CD4-positive, alpha-beta memory T cell (primary cell): Measurements from ENCODE around the gene SCAF11. TPM values are rescaled to one million over a fixed set of nuclear protein-coding genes. Genes with fewer than 3 reads are reported as not detected.

ENCODE experiments used
- CTCF ChIA-PET: fragments of 350-600 bp; sonication (Branson Sonifier 250); formaldehyde crosslinking; loops from one replicate; lab custom pipeline; 2021; ENCODE audit warnings: inconsistent platforms; ENCODE audit not compliant: partially characterized antibody; lab: Charles Lee
- POLR2A ChIA-PET: fragments of 350-600 bp; sonication (Branson Sonifier 250); formaldehyde crosslinking; loops from one replicate; lab custom pipeline; 2021; ENCODE audit not compliant: partially characterized antibody; lab: Charles Lee
- DNase-seq, 5 donors: peaks; one replicate each; pipeline versions ENCODE4 v3.0.0 to v3.0.0-alpha.2; 2020 to 2022; ENCODE audit warnings: mixed read lengths in 1 of 5
- H3K27ac ChIP-seq: one replicate; pipeline ENCODE4 v1.7.0; 2013; ENCODE audit warnings: low read depth, low read length
- H3K27me3 ChIP-seq: 2 replicates; pipeline ENCODE4 v1.7.0; 2013; ENCODE audit warnings: mild to moderate bottlenecking, low read length, moderate library complexity; ENCODE audit not compliant: insufficient read depth
- H3K36me3 ChIP-seq: 2 replicates; pipeline ENCODE4 v1.7.0; 2013; ENCODE audit warnings: mild to moderate bottlenecking, low read length, moderate library complexity; ENCODE audit not compliant: insufficient read depth
- H3K4me1 ChIP-seq: 2 replicates; pipeline ENCODE4 v1.7.0; 2013; ENCODE audit warnings: mild to moderate bottlenecking, low read length, moderate library complexity; ENCODE audit not compliant: insufficient read depth
- H3K4me3 ChIP-seq, 2 donors: one replicate each; pipeline ENCODE4 v1.7.0; 2013; ENCODE audit warnings: low read length in 2 of 2, mild to moderate bottlenecking in 1 of 2
- H3K9me3 ChIP-seq, 2 donors: one replicate each; pipeline ENCODE4 v1.7.0; 2013; ENCODE audit warnings: low read length in 2 of 2, control low read depth in 1 of 2; ENCODE audit not compliant: control insufficient read depth in 1 of 2
- H3K27ac Mint-ChIP-seq, 7 donors: one replicate each; pipeline ENCODE4 v1.8.0; 2020 to 2021; ENCODE audit warnings: mixed read lengths in 7 of 7, mild to moderate bottlenecking in 6 of 7, inconsistent platforms in 3 of 7, moderate library complexity in 3 of 7
- H3K27me3 Mint-ChIP-seq, 2 donors: one replicate each; pipeline ENCODE4 v1.8.0; 2020 to 2021; ENCODE audit warnings: mixed read lengths in 2 of 2
- H3K36me3 Mint-ChIP-seq, 2 donors: one replicate each; pipeline ENCODE4 v1.8.0; 2020 to 2021; ENCODE audit warnings: mixed read lengths in 2 of 2, inconsistent platforms in 1 of 2, mild to moderate bottlenecking in 1 of 2
- H3K4me1 Mint-ChIP-seq, 4 donors: one replicate each; pipeline ENCODE4 v1.8.0; 2020 to 2021; ENCODE audit warnings: mixed read lengths in 4 of 4, mild to moderate bottlenecking in 1 of 4
- H3K4me3 Mint-ChIP-seq, 8 donors: one replicate each; pipeline ENCODE4 v1.8.0; 2020 to 2021; ENCODE audit warnings: mixed read lengths in 8 of 8, mild to moderate bottlenecking in 7 of 8, moderate library complexity in 6 of 8, inconsistent platforms in 3 of 8
- H3K9me3 Mint-ChIP-seq, 8 donors: one replicate each; pipeline ENCODE4 v1.8.0; 2020 to 2021; ENCODE audit warnings: mixed read lengths in 8 of 8, mild to moderate bottlenecking in 5 of 8, inconsistent platforms in 3 of 8, moderate library complexity in 1 of 8
- intact Hi-C: fragments of 100-400 bp; cut with micrococcal nuclease; formaldehyde crosslinking; loops from one replicate; pipeline ENCODE4 v1.15.1; 2023
- polyA plus RNA-seq, 2 donors: library from polyadenylated mRNA; unstranded; fragments of 300-500 nt; fragmentation: Illumina TruSeq; gene quantifications; one replicate each; pipeline ENCODE4 v1.2.3, GENCODE V29; 2021
- total RNA-seq, 2 experiments: library from RNA; stranded (reverse); gene quantifications; one replicate each; pipeline ENCODE4 v1.2.3, GENCODE V29; 2021

Gene SCAF11
- total and polyA plus RNA-seq, 4 experiments from 2014 or later, result 62.4 to 236 (median 169) TPM

- peaks cover 33 to 50% (median 37%) of the 10 kb centered on the region in 4 donors for H3K4me1 Mint-ChIP-seq
- CTCF ChIA-PET, result no interaction called here
- Histone ChIP-seq H3K9me3 (no peaks in the 10 kb centered on the region), H3K27ac (peak overlapping the region; percentile 8), H3K4me3 (no peak overlapping the region), H3K27me3 (no peaks in the 10 kb centered on the region), H3K36me3 (peaks cover 9% of the 10 kb centered on the region), H3K4me1 (peaks cover 35% of the 10 kb centered on the region)
- POLR2A ChIA-PET, result interaction anchor here (0.6 to 1.8 kb wide), 10 partner anchors 9 to 152 kb away, joined by 3 to 9 read pairs (median 3); partner anchors contain the start of genes ARID2 and SCAF11
- peaks cover 0 to 4% (median 0%) of the 10 kb centered on the region in 8 donors for H3K9me3 Mint-ChIP-seq
- peak overlapping the region in 7 of 8 donors; percentile 21 to 77 (median 59) for H3K4me3 Mint-ChIP-seq
- DNase-seq, result peak in 4 of 5 donors; percentile 13 to 45 (median 28)
- intact Hi-C loops, result no loop called here
- peaks cover 58 to 63% of the 10 kb centered on the region in 2 donors for H3K36me3 Mint-ChIP-seq
- H3K27ac Mint-ChIP-seq, result peak overlapping the region; percentile 25 to 87 (median 71)
- no peaks in the 10 kb centered on the region for H3K27me3 Mint-ChIP-seq
Measured at GRCh38 chr12:45878630-45879255, 111.6 kb downstream of the SCAF11 start.

GRCh38 chr12:45877069-45877468 lies 113.3 kb downstream of the SCAF11 start:
- H3K4me1 Mint-ChIP-seq, result peaks cover 36 to 62% (median 40%) of the 10 kb centered on the region in 4 donors

DNA sequence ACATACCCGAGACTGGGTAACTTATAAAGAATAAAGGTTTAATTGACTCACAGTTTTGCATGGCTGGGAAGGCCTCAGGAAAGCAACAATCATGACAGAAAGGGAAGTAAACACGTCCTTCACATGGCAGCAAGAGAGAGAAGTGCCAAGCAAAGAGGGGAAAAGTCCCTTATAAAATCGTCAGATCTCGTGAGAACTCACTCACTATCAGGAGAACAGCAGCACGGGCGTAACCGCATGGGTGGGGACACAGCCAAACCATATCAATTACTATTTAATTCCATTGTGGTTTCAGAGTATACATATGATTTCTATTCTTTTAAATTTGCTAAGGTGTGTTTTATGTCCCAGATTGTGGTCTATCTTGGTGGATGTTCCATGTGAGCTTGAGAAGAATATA lies 117.9 kb downstream of the SCAF11 start:
- Histone ChIP-seq H3K36me3 (peaks cover 4% of the 10 kb centered on the region), H3K27ac (no peak overlapping the region), H3K9me3 (no peaks in the 10 kb centered on the region), H3K4me3 (no peak overlapping the region), H3K27me3 (no peaks in the 10 kb centered on the region), H3K4me1 (peaks cover 4% of the 10 kb centered on the region)
- intact Hi-C loops, result no loop called here
- peaks cover 25 to 40% (median 27%) of the 10 kb centered on the region in 4 donors for H3K4me1 Mint-ChIP-seq
- no peak for DNase-seq
- peaks cover 52 to 73% of the 10 kb centered on the region in 2 donors for H3K36me3 Mint-ChIP-seq
- ChIA-PET POLR2A (no interaction called here), CTCF (no interaction called here)
- no peaks in the 10 kb centered on the region for H3K27me3 Mint-ChIP-seq
- peaks cover 0 to 7% (median 0%) of the 10 kb centered on the region in 8 donors for H3K9me3 Mint-ChIP-seq
- peak overlapping the region in 2 of 8 donors; percentile 15 to 30 for H3K4me3 Mint-ChIP-seq
- H3K27ac Mint-ChIP-seq, result peak overlapping the region in 5 of 7 donors; percentile 5 to 86 (median 37)

More at GRCh38 chr12:45877069-45877468, 113.3 kb downstream of the SCAF11 start:
- Mint-ChIP-seq H3K9me3 (peaks cover 0 to 7% (median 0%) of the 10 kb centered on the region in 8 donors), H3K27me3 (no peaks in the 10 kb centered on the region), H3K4me3 (peak overlapping the region in 1 of 8 donors; percentile 12), H3K36me3 (peaks cover 58 to 66% of the 10 kb centered on the region in 2 donors), H3K27ac (peak overlapping the region in 1 of 7 donors; percentile 25)
- H3K4me3 ChIP-seq, result no peak overlapping the region
- intact Hi-C loops, result no loop called here
- no peaks in the 10 kb centered on the region for H3K9me3 ChIP-seq
- no peak overlapping the region for H3K27ac ChIP-seq
- POLR2A ChIA-PET, result interaction anchor here (0.6 kb wide), 1 partner anchor 25 kb away, joined by 3 read pairs; no protein-coding TSS in a partner anchor
- no peaks in the 10 kb centered on the region for H3K27me3 ChIP-seq
- peaks cover 35% of the 10 kb centered on the region for H3K4me1 ChIP-seq
- CTCF ChIA-PET, result no interaction called here
- DNase-seq, result no peak
- peaks cover 9% of the 10 kb centered on the region for H3K36me3 ChIP-seq
